KMS-11 (cell line): ENCODE measurements around the gene RUNX3.
A peak's percentile ranks its signal among the peaks of the same experiment; 100 is the strongest.

Source experiments
- H2AFZ ChIP-seq: fragments of 200-600 bp; sonication (generic); 2 replicates; pipeline ENCODE4 v1.6.1; 2016; ENCODE audit warnings: antibody characterized with exemption, mixed run types, low read depth
- H3K27ac ChIP-seq: fragments of 200-600 bp; sonication (generic); 2 replicates; pipeline ENCODE4 v1.6.1; 2016; ENCODE audit warnings: mild to moderate bottlenecking, mixed run types
- H3K27me3 ChIP-seq: fragments of 200-600 bp; sonication (generic); 2 replicates; pipeline ENCODE4 v1.6.1; 2017; ENCODE audit warnings: mild to moderate bottlenecking, low read depth, mixed run types, moderate library complexity; ENCODE audit not compliant: insufficient read depth
- H3K36me3 ChIP-seq: fragments of 200-600 bp; sonication (generic); 2 replicates; pipeline ENCODE4 v1.6.1; 2017; ENCODE audit warnings: mild to moderate bottlenecking, mixed run types; ENCODE audit not compliant: insufficient read depth
- H3K4me1 ChIP-seq: fragments of 200-600 bp; sonication (generic); 2 replicates; pipeline ENCODE4 v1.6.1; 2016; ENCODE audit warnings: mild to moderate bottlenecking, low read depth, mixed run types; ENCODE audit not compliant: poor library complexity, severe bottlenecking
- H3K4me2 ChIP-seq: fragments of 200-600 bp; sonication (generic); 2 replicates; pipeline ENCODE4 v1.7.0; 2016; ENCODE audit warnings: mild to moderate bottlenecking, mixed run types
- H3K4me3 ChIP-seq: fragments of 200-600 bp; sonication (generic); IDR thresholded peaks from 2 replicates; pipeline ENCODE4 v1.6.1; 2017; ENCODE audit warnings: low read depth, low read length, mixed read lengths; ENCODE audit not compliant: insufficient read depth
- H3K79me2 ChIP-seq: fragments of 200-600 bp; sonication (generic); 2 replicates; pipeline ENCODE4 v1.6.1; 2016; ENCODE audit warnings: low read depth, mixed run types; ENCODE audit not compliant: insufficient read depth
- H3K9ac ChIP-seq: fragments of 200-600 bp; sonication (generic); 2 replicates; pipeline ENCODE4 v1.6.1; 2016; ENCODE audit warnings: mild to moderate bottlenecking, mixed run types
- H4K20me1 ChIP-seq: fragments of 200-600 bp; sonication (generic); 2 replicates; pipeline ENCODE4 v1.6.1; 2016; ENCODE audit warnings: mild to moderate bottlenecking, mixed run types; ENCODE audit not compliant: insufficient read depth
- CTCF ChIP-seq: fragments of 200-600 bp; sonication (generic); conservative IDR thresholded peaks from 2 replicates; pipeline ENCODE4 v1.6.1; 2017; ENCODE audit warnings: low read depth, mild to moderate bottlenecking, antibody characterized with exemption, low read length, moderate library complexity, mixed read lengths

RUNX3 gene

GRCh38 chr1:24964811-24965570, 34.9 kb upstream of the RUNX3 start:
- Histone ChIP-seq H3K4me3 (peak overlapping the region; percentile 63), H4K20me1 (no peaks in the 10 kb centered on the region), H3K4me1 (peaks cover 35% of the 10 kb centered on the region), H3K27ac (peak overlapping the region; percentile 92), H3K9ac (peak overlapping the region; percentile 73), H3K79me2 (no peaks in the 10 kb centered on the region), H3K4me2 (peak overlapping the region; percentile 94), H3K36me3 (no peaks in the 10 kb centered on the region), H2AFZ (peak overlapping the region; percentile 64; the same call in 1 of the 2 replicates), H3K27me3 (no peaks in the 10 kb centered on the region)
- no peak for TF ChIP-seq CTCF

DNA sequence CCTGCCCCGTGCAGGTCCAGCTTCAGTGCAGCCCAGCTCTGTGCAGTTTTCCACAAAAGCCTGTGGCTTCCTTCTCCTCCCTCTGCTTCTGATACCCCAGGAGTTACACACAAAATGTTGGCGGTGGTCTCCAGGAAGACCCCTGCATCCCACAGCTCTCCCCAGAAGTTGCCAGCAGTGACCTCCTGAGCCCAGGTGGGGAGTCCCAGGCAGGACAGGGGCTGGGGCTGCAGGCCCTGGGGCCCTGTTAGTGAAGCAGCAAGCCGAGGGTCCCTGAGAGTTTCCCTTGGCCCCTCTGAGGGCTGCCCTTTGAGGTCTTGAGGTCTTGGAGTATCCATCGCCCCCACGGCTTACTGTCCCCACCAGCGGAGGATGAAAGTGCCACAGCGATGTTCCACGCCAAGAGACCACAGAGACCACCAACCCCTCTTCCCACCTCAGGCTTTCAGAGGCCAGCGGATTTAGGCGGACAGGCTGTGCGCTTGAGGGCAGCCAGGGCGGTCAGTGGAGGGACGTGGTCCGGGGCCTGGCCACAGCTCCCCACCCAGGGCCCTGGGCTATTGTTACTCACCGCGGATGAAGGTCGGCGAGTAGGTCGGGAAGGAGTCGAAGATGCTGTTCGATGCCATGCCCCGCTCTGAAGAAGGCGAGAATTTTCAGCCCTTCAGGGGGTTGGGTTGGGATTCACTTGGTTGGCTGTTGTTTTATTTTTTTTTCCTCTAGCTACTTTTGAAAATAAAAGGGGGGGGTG, 34.0 kb upstream of the RUNX3 start:
- peak overlapping the region; percentile 73; the same call in 1 of the 2 replicates for H3K9ac ChIP-seq
- no peaks in the 10 kb centered on the region for H3K27me3 ChIP-seq
- H2AFZ ChIP-seq, result peak overlapping the region; percentile 64; the same call in 1 of the 2 replicates
- H3K27ac ChIP-seq, result peak overlapping the region; percentile 92
- H4K20me1 ChIP-seq, result no peaks in the 10 kb centered on the region
- peak overlapping the region; percentile 63 for H3K4me3 ChIP-seq
- H3K4me1 ChIP-seq, result peaks cover 35% of the 10 kb centered on the region
- no peaks in the 10 kb centered on the region for H3K36me3 ChIP-seq
- no peaks in the 10 kb centered on the region for H3K79me2 ChIP-seq
- peak overlapping the region; percentile 94 for H3K4me2 ChIP-seq
- TF ChIP-seq CTCF, result no peak

GRCh38 chr1:24963099-24963872, 33.2 kb upstream of the RUNX3 start:
- H3K36me3 ChIP-seq, result no peaks in the 10 kb centered on the region
- no peak overlapping the region for H3K4me3 ChIP-seq
- H4K20me1 ChIP-seq, result no peaks in the 10 kb centered on the region
- no peak overlapping the region for H3K27ac ChIP-seq
- TF ChIP-seq CTCF, result no peak
- no peaks in the 10 kb centered on the region for H3K79me2 ChIP-seq
- H2AFZ ChIP-seq, result no peak overlapping the region
- peaks cover 35% of the 10 kb centered on the region for H3K4me1 ChIP-seq
- H3K4me2 ChIP-seq, result peak overlapping the region; percentile 94; the same call in 1 of the 2 replicates
- H3K27me3 ChIP-seq, result no peaks in the 10 kb centered on the region
- H3K9ac ChIP-seq, result no peak overlapping the region

DNA sequence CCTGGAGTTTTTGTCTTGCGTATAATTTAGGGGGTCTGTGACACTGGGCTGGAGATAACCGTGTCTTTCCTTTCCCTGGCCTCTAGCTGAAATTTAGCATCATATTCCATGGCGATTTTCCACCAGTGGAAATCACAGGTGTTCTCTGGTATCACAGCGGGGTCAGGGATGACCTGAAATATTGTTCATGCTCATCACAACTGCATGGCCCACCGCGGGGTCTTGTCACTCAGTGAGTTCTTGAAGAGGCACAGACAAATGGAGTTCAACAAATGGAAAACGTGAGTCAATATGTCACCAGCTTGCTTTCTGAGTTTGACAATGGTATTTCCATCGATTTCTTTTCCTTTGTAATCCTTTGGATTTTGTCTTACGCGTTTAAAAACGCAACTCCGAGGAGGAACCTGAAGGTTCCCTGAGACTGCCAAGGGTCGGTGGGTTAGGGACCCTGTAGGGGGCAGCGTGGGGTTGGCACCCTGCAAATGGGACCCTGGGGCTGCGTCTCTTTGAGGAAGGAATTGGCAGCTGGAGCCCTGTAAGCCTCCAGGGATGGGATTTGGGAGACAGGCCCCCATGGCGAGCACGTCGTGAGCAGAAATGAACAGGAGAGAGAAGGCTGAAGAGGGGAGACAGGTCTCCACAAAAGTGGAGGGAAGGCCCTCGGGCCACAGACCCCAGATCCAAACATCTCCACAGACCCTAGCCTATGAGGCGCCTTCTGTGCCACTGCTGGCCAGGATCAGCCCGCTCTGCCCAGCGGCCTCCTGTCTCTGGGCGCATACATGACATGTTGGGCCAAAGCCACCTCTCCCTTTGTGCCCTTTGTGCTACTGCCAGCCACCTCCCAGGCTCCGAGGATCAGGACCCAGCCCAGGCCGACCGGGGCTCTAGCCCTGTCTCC, 32.1 kb upstream of the RUNX3 start:
- Histone ChIP-seq H4K20me1 (no peaks in the 10 kb centered on the region), H3K27ac (no peak overlapping the region), H3K4me2 (no peak overlapping the region), H3K9ac (no peak overlapping the region), H3K79me2 (no peaks in the 10 kb centered on the region), H3K4me3 (no peak overlapping the region), H3K27me3 (no peaks in the 10 kb centered on the region), H3K36me3 (no peaks in the 10 kb centered on the region), H3K4me1 (peaks cover 35% of the 10 kb centered on the region), H2AFZ (no peak overlapping the region)
- TF ChIP-seq CTCF, result 0 out of 2 replicates have a peak, but pooled peaks have one; percentile 11
